Measurements from ENCODE around the gene BSX.

The BSX gene

GRCh38 chr11:122951211-122951610, 30.4 kb downstream of the BSX start:
- no peak for DNase-seq

GRCh38 chr11:122938557-122938956, 43.1 kb downstream of the BSX start:
- no peak for DNase-seq

- no peak for DNase-seq
Measured at GRCh38 chr11:122937983-122938382, 43.7 kb downstream of the BSX start.

GRCh38 chr11:122933416-122933815, 48.2 kb downstream of the BSX start:
- no peak for DNase-seq

GRCh38 chr11:122931510-122931909, 50.1 kb downstream of the BSX start:
- DNase-seq, result no peak

Data from MV-4-11 (cell line).